ENCODE data around the gene SMIM36.
"Not testable (repeated sequence)": the region's sequence is repeated elsewhere in the genome, so short reads cannot be mapped to it uniquely, and the experiment has no call there.

Gene SMIM36

GRCh38 chr17:55427587-55427882, 83.7 kb downstream of the SMIM36 start:
- Histone ChIP-seq H3K4me1 (peaks cover 0 to 1% (median under 1%) of the 10 kb centered on the region in 4 donors), H3K4me3 (no peak overlapping the region), H3K27ac (no peak overlapping the region), H3K27me3 (peaks cover 0 to 19% of the 10 kb centered on the region in 2 donors), H3K36me3 (no peaks in the 10 kb centered on the region), H3K9me3 (no peaks in the 10 kb centered on the region)
- DNase-seq, result no peak
- TF ChIP-seq, protein P1, sequence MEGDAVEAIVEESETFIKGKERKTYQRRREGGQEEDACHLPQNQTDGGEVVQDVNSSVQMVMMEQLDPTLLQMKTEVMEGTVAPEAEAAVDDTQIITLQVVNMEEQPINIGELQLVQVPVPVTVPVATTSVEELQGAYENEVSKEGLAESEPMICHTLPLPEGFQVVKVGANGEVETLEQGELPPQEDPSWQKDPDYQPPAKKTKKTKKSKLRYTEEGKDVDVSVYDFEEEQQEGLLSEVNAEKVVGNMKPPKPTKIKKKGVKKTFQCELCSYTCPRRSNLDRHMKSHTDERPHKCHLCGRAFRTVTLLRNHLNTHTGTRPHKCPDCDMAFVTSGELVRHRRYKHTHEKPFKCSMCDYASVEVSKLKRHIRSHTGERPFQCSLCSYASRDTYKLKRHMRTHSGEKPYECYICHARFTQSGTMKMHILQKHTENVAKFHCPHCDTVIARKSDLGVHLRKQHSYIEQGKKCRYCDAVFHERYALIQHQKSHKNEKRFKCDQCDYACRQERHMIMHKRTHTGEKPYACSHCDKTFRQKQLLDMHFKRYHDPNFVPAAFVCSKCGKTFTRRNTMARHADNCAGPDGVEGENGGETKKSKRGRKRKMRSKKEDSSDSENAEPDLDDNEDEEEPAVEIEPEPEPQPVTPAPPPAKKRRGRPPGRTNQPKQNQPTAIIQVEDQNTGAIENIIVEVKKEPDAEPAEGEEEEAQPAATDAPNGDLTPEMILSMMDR (IDR thresholded peaks at IDR 0.05), result no peak
- intact Hi-C loops (cut with DNase I; ENCODE audit: low total_unique reads), result loop anchor here (10.0 kb wide), 1 partner anchor 327 kb away; the partner anchor contains the start of gene PCTP

GRCh38 chr17:55426851-55427586, 84.2 kb downstream of the SMIM36 start:
- H3K9me3 ChIP-seq, result no peaks in the 10 kb centered on the region
- no peak overlapping the region for H3K4me3 ChIP-seq
- peaks cover 0 to 7% (median 3%) of the 10 kb centered on the region in 4 donors for H3K4me1 ChIP-seq
- H3K27me3 ChIP-seq, result peaks cover 0 to 19% of the 10 kb centered on the region in 2 donors
- no peaks in the 10 kb centered on the region for H3K36me3 ChIP-seq
- TF ChIP-seq, protein P1 (IDR thresholded peaks at IDR 0.05), result no peak
- no peak for DNase-seq
- intact Hi-C loops (cut with DNase I; ENCODE audit: low total_unique reads), result loop anchor here (10.0 kb wide), 1 partner anchor 328 kb away; the partner anchor contains the start of gene PCTP
- H3K27ac ChIP-seq, result no peak overlapping the region

- Histone ChIP-seq H3K27me3 (peaks cover 0 to 19% of the 10 kb centered on the region in 2 donors), H3K36me3 (no peaks in the 10 kb centered on the region), H3K4me3 (no peak overlapping the region), H3K9me3 (no peaks in the 10 kb centered on the region), H3K4me1 (peaks cover 0 to 18% (median 9%) of the 10 kb centered on the region in 4 donors), H3K27ac (no peak overlapping the region)
- no peak for DNase-seq
- intact Hi-C loops (cut with DNase I; ENCODE audit: low total_unique reads), result loop anchor here (10.0 kb wide), 1 partner anchor 330 kb away; the partner anchor contains the start of gene PCTP
- TF ChIP-seq, protein P1 (IDR thresholded peaks at IDR 0.05), result no peak
Measured at GRCh38 chr17:55424893-55425540, 86.2 kb downstream of the SMIM36 start.

DNA sequence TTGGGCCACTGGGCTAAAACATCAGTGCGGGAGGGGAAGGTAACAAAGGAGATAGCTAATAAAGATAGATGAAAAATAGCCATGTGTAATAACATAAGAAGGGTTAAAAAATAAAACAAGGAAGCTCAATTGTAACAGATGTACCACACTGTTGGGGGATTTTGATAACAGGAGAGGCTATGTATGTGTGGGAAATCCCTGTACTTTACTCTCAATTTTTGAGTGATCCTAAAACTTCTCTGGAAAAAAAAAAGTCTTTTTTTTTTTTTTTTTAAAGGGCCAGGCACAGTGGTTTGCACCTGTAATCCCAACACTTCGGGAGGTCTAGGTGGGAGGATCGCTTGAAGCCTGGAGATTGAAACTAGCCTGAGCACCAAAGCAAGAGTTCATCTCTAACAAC, 87.7 kb downstream of the SMIM36 start:
- Histone ChIP-seq H3K36me3 (no peaks in the 10 kb centered on the region), H3K9me3 (no peaks in the 10 kb centered on the region), H3K4me1 (peaks cover 0 to 22% (median 10%) of the 10 kb centered on the region in 4 donors), H3K27me3 (peaks cover 0 to 19% of the 10 kb centered on the region in 2 donors), H3K27ac (no peak overlapping the region), H3K4me3 (no peak overlapping the region)
- TF ChIP-seq, protein P1 (IDR thresholded peaks at IDR 0.05), result no peak
- intact Hi-C loops (cut with DNase I; ENCODE audit: low total_unique reads), result loop anchor here (10.0 kb wide), 1 partner anchor 331 kb away; the partner anchor contains the start of gene PCTP
- no peak for DNase-seq

DNA sequence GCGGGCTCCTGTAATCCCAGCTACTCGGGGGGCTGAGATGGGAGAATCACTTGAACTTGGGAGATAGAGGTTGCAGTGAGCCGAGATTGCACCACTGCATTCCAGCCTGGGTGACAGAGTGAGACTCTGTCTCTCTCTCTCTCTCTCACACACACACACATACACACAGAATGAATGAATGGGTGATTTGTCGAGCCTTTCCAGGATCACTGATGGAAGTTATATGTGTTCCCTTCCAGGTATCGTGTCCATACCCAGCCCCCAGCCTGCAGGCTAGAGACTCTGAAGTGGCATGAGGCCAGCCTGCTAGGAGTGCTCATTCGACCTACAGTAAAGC, 88.5 kb downstream of the SMIM36 start:
- H3K27ac ChIP-seq, H3K36me3 ChIP-seq, H3K9me3 ChIP-seq, H3K4me3 ChIP-seq, DNase-seq: not testable (repeated sequence)
- Histone ChIP-seq H3K4me1 (peaks cover 0 to 22% (median 10%) of the 10 kb centered on the region in 4 donors), H3K27me3 (peaks cover 0 to 14% of the 10 kb centered on the region in 2 donors)
- intact Hi-C loops (cut with DNase I; ENCODE audit: low total_unique reads), result loop anchor here (10.0 kb wide), 1 partner anchor 332 kb away; the partner anchor contains the start of gene PCTP
